Stimulated activated naive CD8-positive, alpha-beta T cell treated with anti-CD3 and anti-CD28 coated beads, Interleukin-15, amount 100 ng/mL, for 72 hours (primary cell): ENCODE measurements around the gene ATP6V1B1.
"Not testable (repeated sequence)": the region's sequence is repeated elsewhere in the genome, so short reads cannot be mapped to it uniquely, and the experiment has no call there.

ENCODE experiments used
- ATAC-seq: fragments of 150-1000 bp; cut with Tn5 transposase; 2 replicates; pipeline ENCODE4 v1.10.0; 2021; ENCODE audit warnings: mild to moderate bottlenecking, moderate library complexity
- DNase-seq, 2 donors: peaks; one replicate each; pipeline ENCODE4 v3.0.0; 2021 to 2022
- H3K27ac Mint-ChIP-seq, 2 donors: one replicate each; pipeline ENCODE4 v1.8.0; 2022; ENCODE audit warnings: mild to moderate bottlenecking in 2 of 2, mixed read lengths in 2 of 2, moderate library complexity in 2 of 2
- H3K27me3 Mint-ChIP-seq: one replicate; pipeline ENCODE4 v1.8.0; 2022; ENCODE audit warnings: mixed read lengths
- H3K4me1 Mint-ChIP-seq: one replicate; pipeline ENCODE4 v1.8.0; 2022; ENCODE audit warnings: mild to moderate bottlenecking, mixed read lengths
- H3K4me3 Mint-ChIP-seq, 2 donors: one replicate each; pipeline ENCODE4 v1.8.0; 2022; ENCODE audit warnings: mild to moderate bottlenecking in 2 of 2, mixed read lengths in 2 of 2, moderate library complexity in 1 of 2
- H3K9me3 Mint-ChIP-seq, 2 donors: one replicate each; pipeline ENCODE4 v1.8.0; 2022; ENCODE audit warnings: mixed read lengths in 2 of 2

ATP6V1B1 gene

DNA sequence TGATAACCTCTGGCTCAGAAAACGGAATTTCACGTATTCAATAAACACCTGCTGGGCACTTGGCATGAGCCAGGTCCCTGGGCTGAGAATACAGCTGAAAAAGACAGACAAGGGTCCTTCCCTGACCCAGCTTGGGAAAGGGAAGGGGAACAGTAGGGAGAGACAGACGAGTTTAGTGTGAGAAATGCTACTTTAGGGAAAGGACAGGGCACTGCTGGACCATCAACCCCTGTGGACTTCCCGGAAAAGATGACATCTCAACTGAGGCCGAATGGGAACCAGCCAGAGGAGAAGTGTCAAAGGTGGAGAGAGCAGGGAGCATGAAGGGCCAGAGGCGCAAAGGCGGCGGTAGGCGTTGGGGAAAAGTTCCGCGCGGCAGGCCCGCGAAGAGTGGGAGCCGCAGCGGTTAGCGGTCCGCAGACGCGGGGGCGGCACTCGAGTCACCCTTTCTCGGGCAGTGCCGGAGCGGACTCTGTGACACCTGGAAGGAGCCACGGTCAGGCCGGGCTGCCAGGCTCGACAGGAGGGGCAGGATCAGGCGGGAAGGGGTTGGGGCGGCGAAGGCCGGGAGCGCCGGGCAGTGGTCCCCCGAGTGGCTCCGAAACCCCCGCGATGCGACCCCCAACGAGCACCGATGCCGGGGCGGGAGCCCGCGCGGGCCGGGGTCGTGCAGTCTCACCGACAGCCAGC is 58.5 kb downstream of the ATP6V1B1 start:
- Mint-ChIP-seq H3K27me3 (no peaks in the 10 kb centered on the region), H3K4me1 (peaks cover 42% of the 10 kb centered on the region), H3K4me3 (peak overlapping the region; percentile 89 to 97), H3K27ac (peak overlapping the region; percentile 87 to 89), H3K9me3 (no peaks in the 10 kb centered on the region)
- DNase-seq = peak; percentile 56 to 60
- peak; percentile 58 for ATAC-seq

DNA sequence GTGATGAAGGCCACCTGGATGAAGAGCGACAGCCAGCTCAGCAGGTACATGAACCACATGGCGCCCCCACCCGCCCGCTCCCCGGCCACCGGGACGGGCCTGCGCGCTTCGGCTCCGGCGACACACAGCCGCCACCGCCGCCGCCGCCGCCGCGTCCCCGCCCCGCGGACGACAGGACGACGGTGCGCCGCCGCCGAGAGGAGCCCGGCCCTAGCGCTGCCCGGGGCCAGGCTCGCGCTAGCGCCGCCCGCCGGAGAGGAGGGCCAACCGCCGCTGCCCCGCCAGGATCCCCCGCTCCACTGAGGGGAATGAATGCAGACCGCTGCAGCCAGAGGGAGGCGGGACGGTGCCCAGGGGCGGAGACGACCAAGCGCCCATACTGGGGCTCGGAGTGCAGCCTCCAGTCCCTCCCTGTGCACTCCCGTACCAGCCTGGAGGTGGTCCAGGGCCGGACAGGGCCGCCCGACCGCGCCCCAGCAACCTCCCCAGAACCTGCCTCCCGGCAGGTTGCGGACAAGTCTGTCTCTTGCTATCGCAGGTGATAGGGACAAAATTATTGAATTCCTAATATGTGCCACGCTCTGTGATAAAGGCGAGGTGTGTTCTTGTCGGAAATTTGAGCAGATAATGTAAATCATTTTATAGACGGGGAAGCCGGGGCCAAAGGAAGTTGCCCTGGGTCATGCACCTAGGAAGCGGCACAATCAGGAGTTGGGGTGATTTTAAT is 59.2 kb downstream of the ATP6V1B1 start, which contains the start of gene TEX261:
Gene TEX261, minus strand, starts transcription at position 175 of the 727 bp plus-strand sequence. Its CDS starts 116 bp downstream, at position 59.
- Mint-ChIP-seq H3K27ac (peak within 1 kb of the TSS; percentile 87 to 89), H3K4me1 (peaks cover 49% of the 10 kb centered on the region)

DNA sequence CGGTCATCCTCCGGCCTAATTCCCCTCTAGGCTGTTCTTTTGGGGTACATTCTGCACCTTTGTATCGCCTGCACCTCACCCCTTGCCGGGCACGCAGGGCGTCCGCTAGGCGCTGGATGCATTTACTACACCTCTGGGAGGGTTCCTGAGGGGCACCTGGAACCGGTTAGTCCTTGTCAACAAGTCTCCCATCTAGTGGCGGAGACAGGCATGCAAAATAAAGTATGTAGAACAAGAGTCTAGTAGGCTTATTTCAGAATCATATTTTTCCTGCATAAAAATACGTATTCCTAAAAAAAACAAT is 59.7 kb downstream of the ATP6V1B1 start:
- peaks cover 54% of the 10 kb centered on the region for H3K4me1 Mint-ChIP-seq
- DNase-seq = peak; percentile 52 to 64
- H3K4me3 Mint-ChIP-seq = peak overlapping the region; percentile 84 to 88
- peak; percentile 65 for ATAC-seq
- H3K9me3 Mint-ChIP-seq = no peaks in the 10 kb centered on the region
- H3K27me3 Mint-ChIP-seq = no peaks in the 10 kb centered on the region
- H3K27ac Mint-ChIP-seq = no peak overlapping the region

More for the DNA sequence above, 59.2 kb downstream of the ATP6V1B1 start, which contains the start of gene TEX261:
- no peaks in the 10 kb centered on the region for H3K9me3 Mint-ChIP-seq
- ATAC-seq = peak; percentile 97
- peak within 1 kb of the TSS; percentile 89 to 97 for H3K4me3 Mint-ChIP-seq
- no peaks in the 10 kb centered on the region for H3K27me3 Mint-ChIP-seq
- DNase-seq = peak; percentile 92 to 95

DNA sequence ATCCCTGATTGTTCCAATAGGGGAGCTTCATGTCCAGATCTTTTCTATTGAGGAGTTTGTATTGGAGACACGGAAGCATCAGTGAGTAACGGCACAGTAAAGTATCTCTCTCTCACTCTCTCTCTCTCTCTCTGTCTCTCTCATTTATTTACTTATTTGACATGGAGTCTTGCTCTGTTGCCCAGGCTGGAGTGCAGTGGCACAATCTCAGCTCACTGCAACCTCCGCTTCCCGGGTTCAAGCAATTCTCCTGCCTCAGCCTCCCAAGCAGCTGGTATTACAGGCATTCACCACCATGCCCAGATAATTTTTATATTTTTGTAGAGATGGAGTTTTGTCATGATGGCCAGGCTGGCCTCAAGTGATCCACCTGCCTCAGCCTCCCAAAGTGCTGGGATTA is 63.2 kb downstream of the ATP6V1B1 start:
- not testable (repeated sequence) for H3K9me3 Mint-ChIP-seq, H3K27ac Mint-ChIP-seq, ATAC-seq, H3K4me3 Mint-ChIP-seq, DNase-seq, H3K27me3 Mint-ChIP-seq
- peaks cover 39% of the 10 kb centered on the region for H3K4me1 Mint-ChIP-seq

DNA sequence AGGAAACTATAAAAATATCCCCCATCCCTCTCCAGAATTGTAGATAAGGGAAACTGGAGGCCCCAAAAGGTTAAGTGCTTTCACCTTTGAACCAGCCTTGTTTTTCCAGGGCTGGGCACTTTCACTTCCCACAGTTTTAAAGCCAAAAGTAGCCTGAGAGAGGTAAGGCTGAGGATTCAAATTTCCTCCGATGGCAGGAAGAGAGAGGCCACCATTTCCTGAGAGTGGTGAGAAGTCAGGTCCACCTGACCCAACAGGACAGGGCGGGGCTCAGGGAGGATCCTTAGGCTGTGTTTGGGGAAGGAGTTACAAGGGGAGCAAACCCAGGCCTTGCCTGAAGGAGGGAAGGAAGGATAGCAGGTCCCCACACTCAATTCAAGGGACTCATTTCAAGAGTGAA is 63.7 kb downstream of the ATP6V1B1 start:
- no peaks in the 10 kb centered on the region for H3K27me3 Mint-ChIP-seq
- peaks cover 38% of the 10 kb centered on the region for H3K4me1 Mint-ChIP-seq
- H3K27ac Mint-ChIP-seq = peak overlapping the region in 1 of 2 donors; percentile 49
- H3K9me3 Mint-ChIP-seq = no peaks in the 10 kb centered on the region
- DNase-seq = no peak
- no peak overlapping the region for H3K4me3 Mint-ChIP-seq
- ATAC-seq = no peak

DNA sequence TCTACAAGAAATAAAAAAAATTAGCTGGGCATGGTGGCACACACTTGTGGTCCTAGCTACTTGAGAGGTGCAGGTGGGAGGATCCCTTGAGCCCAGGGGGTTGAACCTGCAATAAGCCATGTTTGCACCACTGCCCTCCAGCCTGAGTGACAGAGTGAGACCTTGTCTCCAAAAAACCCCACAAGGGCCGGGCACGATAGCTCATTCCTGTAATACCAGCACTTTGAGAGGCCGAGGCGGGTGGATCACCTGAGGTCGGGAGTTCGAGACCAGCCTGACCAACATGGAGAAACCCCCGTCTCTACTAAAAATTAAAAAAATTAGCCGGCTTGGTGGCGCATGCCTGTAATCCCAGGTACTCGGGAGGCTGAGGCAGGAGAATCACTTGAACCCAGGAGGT is 64.2 kb downstream of the ATP6V1B1 start:
- peaks cover 38% of the 10 kb centered on the region for H3K4me1 Mint-ChIP-seq
- not testable (repeated sequence) for H3K9me3 Mint-ChIP-seq, ATAC-seq, DNase-seq, H3K4me3 Mint-ChIP-seq, H3K27me3 Mint-ChIP-seq, H3K27ac Mint-ChIP-seq

DNA sequence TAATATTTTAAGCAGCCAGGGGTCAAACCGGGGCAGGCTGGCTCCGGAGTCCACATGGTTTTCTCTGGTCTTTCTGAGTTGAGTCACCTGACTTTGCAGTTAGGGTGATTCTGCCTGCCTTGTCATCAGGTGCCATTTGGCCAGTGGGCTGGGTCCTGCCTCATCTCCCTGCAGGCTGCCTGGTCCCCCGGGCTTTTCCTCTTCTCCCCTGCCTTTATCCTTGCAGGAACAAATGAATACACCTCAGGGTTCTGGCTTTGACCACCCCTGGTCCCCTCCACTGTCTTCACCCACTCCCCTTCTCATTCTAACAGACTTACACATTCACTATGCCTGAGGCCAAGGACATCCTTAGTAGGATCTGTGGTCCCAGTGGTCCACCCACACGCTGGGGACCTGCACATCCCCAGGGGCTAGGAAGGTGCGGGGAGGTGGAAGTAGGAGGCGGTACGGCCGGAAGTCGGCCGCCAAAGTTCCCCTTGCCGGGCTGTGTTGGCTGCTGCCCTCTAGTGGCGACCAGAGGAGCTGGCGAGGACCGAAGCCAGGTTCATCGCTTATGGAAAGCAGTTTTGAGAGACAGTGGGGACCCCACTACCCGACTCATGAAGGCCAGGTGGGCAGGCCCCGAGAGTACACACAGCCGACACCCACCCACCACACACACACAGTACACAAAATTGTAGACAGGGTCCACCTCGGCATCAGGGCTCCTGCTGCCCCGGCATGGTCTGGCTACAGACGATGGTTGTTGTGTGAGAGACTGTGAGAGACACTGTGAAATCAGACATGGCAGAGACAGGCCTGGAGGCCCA is 65.3 kb downstream of the ATP6V1B1 start:
- ATAC-seq (peak; percentile 91), DNase-seq (peak; percentile 84)
- Mint-ChIP-seq H3K4me1 (peaks cover 33% of the 10 kb centered on the region), H3K27me3 (no peaks in the 10 kb centered on the region), H3K9me3 (no peaks in the 10 kb centered on the region), H3K4me3 (peak overlapping the region; percentile 88 to 90), H3K27ac (peak overlapping the region; percentile 90 to 96)

DNA sequence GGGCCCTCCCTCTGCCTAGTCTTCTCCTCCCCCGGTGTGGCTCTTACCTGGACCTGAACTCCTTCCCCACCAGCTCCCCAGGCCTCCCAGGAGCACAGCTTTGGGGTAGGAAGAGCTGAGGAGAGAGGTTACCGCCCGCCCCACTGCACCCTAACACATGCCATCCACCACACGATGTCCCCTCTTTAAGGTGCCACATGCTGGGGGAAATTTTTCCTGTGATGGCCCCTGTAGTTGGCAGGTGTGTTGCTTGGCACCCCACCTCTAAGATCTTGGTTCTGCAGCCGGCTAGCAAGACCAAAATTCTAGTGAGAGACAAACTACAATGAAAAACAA is 65.9 kb downstream of the ATP6V1B1 start:
- no peaks in the 10 kb centered on the region for H3K27me3 Mint-ChIP-seq
- no peak overlapping the region for H3K4me3 Mint-ChIP-seq
- DNase-seq = no peak
- no peaks in the 10 kb centered on the region for H3K9me3 Mint-ChIP-seq
- H3K27ac Mint-ChIP-seq = peak overlapping the region in 1 of 2 donors; percentile 90
- H3K4me1 Mint-ChIP-seq = peaks cover 31% of the 10 kb centered on the region
- ATAC-seq = no peak

DNA sequence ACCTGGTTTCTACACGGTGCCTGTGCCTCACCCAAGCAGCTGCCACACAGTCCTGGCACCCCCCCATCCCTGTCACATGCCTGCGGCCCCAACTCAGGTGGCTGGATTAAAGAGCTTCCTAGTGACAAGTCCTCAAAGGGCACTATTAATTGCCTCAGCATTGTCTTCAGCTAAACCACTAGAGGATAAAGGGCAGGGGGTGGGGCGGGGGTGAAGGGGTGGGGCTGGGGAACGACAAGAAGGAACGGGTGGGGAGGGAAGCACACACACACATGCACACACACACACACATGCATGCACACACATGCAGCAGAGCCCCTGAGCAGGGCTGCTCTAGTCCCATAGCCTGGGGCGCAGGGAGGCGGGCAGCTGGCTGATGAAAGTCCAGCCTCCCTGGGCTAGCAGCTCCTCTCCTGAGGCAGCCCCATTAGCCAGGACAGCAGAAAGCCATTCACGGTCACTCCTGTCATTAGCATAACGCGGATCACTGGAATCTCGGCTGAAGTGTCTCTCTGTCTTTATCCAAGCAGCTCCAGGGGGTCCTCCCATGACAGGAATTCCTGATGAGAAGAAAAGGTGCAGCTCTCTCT is 66.4 kb downstream of the ATP6V1B1 start:
- H3K9me3 Mint-ChIP-seq = no peaks in the 10 kb centered on the region
- no peak overlapping the region for H3K27ac Mint-ChIP-seq
- H3K4me3 Mint-ChIP-seq = no peak overlapping the region
- peaks cover 31% of the 10 kb centered on the region for H3K4me1 Mint-ChIP-seq
- ATAC-seq (no peak), DNase-seq (no peak)
- H3K27me3 Mint-ChIP-seq = no peaks in the 10 kb centered on the region

DNA sequence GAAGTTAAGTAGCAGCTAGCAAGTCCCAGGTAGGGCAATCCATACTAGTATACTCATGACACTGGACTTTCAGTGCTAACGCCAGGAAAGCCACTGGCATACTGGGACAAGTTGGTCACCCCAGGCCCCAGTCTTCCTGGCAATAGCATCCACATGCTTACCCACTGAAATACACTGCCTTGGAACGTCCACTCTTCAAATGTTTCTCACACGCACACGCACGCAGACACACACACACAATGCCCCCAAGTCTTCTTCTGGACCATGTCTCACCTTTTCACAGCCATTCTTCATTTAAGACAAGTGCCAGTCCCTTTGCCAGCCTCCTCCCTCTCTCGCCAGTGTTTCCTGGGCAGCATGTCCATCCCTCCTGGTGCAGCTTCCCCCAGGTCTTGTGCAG is 67.7 kb downstream of the ATP6V1B1 start:
- no peaks in the 10 kb centered on the region for H3K9me3 Mint-ChIP-seq
- no peaks in the 10 kb centered on the region for H3K27me3 Mint-ChIP-seq
- H3K4me1 Mint-ChIP-seq = peaks cover 31% of the 10 kb centered on the region
- ATAC-seq (no peak), DNase-seq (no peak)
- H3K27ac Mint-ChIP-seq = no peak overlapping the region
- no peak overlapping the region for H3K4me3 Mint-ChIP-seq

DNA sequence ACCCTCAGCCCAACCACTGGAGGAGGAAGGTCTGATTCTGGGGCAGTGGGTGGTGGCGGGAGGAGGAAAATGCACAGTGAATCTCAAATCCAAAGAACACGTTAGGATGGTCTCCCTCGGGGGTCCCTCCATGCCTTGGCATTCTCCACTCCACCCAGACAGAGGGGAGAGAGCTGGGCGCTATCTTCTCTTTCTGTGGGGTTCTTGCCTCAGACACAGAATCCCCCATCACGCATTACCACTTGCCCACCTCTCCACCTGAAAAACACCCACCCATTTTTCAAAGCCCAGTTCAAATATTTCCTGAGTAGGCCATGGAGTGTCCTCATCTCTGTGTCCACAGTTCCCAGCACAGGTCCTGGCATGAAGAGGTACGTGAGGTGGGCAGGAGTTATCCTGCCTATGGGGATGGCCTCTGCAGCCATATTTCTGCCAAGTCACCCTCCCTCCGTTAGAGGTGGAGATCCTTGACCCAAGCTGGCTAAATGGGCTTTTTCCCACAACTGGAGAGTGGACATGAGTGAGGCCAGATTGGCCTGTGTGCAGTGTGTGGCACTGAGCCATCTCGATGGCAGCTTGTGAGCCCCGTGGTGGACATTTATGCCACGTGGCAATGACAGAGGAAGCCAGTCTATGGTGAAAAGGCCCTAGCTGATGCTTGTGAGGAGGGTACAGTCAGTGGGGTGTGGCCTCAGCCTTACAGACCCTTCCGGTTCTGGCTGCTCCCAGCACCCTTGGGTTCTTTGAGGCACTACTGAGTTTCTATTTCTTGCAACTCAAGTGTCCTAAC is 68.5 kb downstream of the ATP6V1B1 start:
- Mint-ChIP-seq H3K4me1 (peaks cover 27% of the 10 kb centered on the region), H3K27me3 (no peaks in the 10 kb centered on the region), H3K27ac (no peak overlapping the region), H3K9me3 (no peaks in the 10 kb centered on the region), H3K4me3 (no peak overlapping the region)
- DNase-seq (no peak), ATAC-seq (no peak)

DNA sequence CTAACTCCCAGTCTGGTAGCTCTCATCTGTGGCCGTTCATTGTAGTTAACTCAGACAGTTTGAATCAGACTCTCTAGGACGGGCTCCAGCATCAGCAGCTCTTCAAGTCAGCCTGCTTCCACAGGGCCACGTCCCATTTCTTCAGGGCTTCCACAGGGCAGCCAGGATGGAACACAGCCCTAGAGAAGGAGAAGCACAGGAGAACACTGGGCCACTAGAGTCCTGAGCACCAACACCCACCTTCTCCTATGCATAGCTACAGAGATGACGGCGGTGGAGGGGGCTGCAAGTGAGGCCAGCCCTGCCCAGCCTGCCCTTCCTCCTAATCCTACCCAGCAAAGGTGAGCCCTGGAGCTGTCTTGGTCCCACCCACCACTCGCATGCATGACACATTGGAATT is 69.2 kb downstream of the ATP6V1B1 start:
- H3K9me3 Mint-ChIP-seq = no peaks in the 10 kb centered on the region
- no peak for ATAC-seq
- H3K27me3 Mint-ChIP-seq = peaks cover 5% of the 10 kb centered on the region
- DNase-seq = no peak
- no peak overlapping the region for H3K27ac Mint-ChIP-seq
- peaks cover 20% of the 10 kb centered on the region for H3K4me1 Mint-ChIP-seq
- H3K4me3 Mint-ChIP-seq = no peak overlapping the region

DNA sequence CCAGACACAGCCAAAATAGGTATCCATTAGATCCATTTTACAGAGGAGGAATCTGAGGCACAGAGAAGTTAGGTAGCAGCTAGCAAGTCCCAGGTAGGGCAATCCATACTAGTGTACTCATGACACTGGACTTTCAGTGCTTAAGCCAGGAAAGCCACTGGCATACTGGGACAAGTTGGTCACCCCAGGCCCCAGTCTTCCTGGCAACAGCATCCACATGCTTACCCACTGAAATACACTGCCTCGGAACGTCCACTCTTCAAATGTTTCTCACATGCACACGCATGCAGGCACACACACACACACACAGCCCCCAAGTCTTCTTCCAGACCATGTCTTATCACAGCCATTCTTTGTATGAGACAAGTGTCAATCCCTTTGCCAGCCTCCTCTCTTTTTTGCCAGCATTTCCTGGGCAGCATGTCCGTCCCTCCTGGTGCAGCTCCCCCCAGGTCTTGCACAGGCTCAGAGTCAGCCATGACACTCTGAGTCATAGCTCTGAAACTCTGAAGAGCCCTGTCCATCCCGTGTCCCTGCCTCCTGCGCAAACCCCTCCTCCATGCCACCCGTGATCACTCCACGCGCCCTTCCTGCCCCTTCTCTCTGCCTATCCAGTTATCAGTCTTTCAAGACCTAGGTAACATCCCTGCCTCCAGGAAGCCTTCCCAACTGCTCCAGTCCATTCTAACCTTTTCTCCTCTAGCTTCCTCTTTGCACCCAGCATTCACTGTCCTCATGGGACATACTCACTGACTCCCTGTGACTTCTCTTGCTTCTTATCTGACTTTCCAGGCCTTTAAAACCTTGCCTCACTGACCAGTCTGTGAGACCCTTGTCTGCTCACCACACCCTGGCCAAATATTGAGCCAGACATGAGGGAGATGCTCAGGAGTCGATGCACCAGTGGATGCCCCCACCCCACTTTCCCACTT is 69.8 kb downstream of the ATP6V1B1 start:
- DNase-seq = no peak
- H3K4me1 Mint-ChIP-seq = peaks cover 14% of the 10 kb centered on the region
- H3K9me3 Mint-ChIP-seq = no peaks in the 10 kb centered on the region
- H3K27ac Mint-ChIP-seq = no peak overlapping the region
- H3K4me3 Mint-ChIP-seq = no peak overlapping the region
- no peak for ATAC-seq
- peaks cover 11% of the 10 kb centered on the region for H3K27me3 Mint-ChIP-seq

DNA sequence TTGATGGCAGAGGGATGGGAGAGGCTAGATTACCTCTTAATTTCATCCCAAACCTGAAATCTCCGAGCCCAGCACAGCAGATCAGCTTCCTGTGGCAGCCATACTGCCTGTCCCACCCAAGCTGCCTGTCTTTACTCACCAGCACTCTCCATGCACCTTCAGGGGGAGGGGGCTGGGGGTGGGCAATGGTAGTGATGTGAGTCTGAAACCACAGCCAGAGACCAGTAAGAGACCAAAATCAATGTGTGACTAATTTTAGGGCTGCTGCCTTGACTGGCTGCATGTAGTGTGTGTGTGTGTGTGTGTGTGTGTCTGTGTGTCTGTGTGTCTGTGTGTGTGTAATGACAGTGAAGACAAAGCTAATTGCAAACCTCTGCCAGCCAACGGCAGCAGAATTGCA is 70.6 kb downstream of the ATP6V1B1 start:
- Mint-ChIP-seq H3K9me3 (no peaks in the 10 kb centered on the region), H3K27me3 (peaks cover 16% of the 10 kb centered on the region), H3K4me1 (peaks cover 6% of the 10 kb centered on the region), H3K4me3 (no peak overlapping the region), H3K27ac (no peak overlapping the region)
- no peak for DNase-seq
- no peak for ATAC-seq
